GM19468 (cell line): ENCODE measurements around the gene GALNT9.

Experiments
- ATAC-seq: cut with Tn5 transposase; IDR thresholded peaks from one replicate; pipeline ENCODE4 v1.9.1; 2021; ENCODE audit warnings: mild to moderate bottlenecking, moderate library complexity, moderate number of reproducible peaks; ENCODE audit not compliant: unreplicated experiment; ENCODE audit errors: extremely low read depth

The GALNT9 gene

GRCh38 chr12:132194556-132194955 is 134.8 kb downstream of the GALNT9 start:
- ATAC-seq, result no peak

- ATAC-seq, result no peak
Measured at GRCh38 chr12:132194056-132194455, 135.3 kb downstream of the GALNT9 start.

GRCh38 chr12:132191715-132192553 is 137.5 kb downstream of the GALNT9 start:
- no peak for ATAC-seq

- ATAC-seq, result no peak
Measured at GRCh38 chr12:132190834-132191500, 138.4 kb downstream of the GALNT9 start.

- no peak for ATAC-seq
Measured at GRCh38 chr12:132190012-132190755, 139.2 kb downstream of the GALNT9 start.

GRCh38 chr12:132189378-132190011 is 139.9 kb downstream of the GALNT9 start:
- ATAC-seq, result peak; percentile 85

GRCh38 chr12:132188916-132189325 is 140.5 kb downstream of the GALNT9 start:
- no peak for ATAC-seq

- ATAC-seq, result no peak
Measured at GRCh38 chr12:132188451-132188901, 140.9 kb downstream of the GALNT9 start.

GRCh38 chr12:132187646-132188450 is 141.5 kb downstream of the GALNT9 start:
- no peak for ATAC-seq

- no peak for ATAC-seq
Measured at GRCh38 chr12:132186857-132187620, 142.3 kb downstream of the GALNT9 start.

- ATAC-seq, result no peak
Measured at GRCh38 chr12:132186208-132186856, 143.1 kb downstream of the GALNT9 start.

GRCh38 chr12:132185705-132186104 is 143.7 kb downstream of the GALNT9 start:
- no peak for ATAC-seq

- ATAC-seq, result no peak
Measured at GRCh38 chr12:132182711-132183365, 146.6 kb downstream of the GALNT9 start.

- no peak for ATAC-seq
Measured at GRCh38 chr12:132182206-132182710, 147.1 kb downstream of the GALNT9 start.

GRCh38 chr12:132181570-132182200 is 147.7 kb downstream of the GALNT9 start:
- ATAC-seq, result no peak

GRCh38 chr12:132180648-132181546 is 148.5 kb downstream of the GALNT9 start:
- no peak for ATAC-seq
